Measurements from ENCODE around the gene PLXNA3.

DNA sequence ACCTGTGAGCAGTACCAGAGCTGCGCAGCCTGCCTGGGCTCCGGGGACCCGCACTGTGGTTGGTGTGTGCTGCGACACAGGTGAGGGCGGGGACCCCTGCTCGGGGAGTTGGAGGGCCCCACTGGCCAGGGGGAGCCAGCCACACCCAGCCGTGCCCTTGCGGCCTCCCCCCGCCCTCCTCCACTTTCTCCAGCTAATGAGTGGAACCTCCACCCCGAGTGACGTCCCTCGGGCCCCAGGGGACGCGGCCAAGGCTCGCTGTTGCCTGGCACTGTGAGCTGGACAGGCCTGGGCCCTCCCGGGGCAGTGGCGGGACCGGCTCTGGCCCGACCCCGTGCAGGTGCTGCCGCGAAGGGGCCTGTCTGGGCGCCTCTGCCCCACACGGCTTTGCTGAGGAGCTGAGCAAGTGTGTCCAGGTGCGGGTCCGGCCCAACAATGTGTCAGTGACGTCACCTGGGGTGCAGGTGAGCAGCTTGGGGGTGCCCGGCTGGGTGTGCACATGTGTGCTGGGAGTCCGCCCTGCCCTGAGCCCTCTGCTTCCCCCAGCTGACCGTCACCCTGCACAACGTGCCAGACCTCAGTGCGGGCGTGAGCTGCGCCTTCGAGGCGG is 5.6 kb downstream of the PLXNA3 start:
- TF ChIP-seq, protein P1, sequence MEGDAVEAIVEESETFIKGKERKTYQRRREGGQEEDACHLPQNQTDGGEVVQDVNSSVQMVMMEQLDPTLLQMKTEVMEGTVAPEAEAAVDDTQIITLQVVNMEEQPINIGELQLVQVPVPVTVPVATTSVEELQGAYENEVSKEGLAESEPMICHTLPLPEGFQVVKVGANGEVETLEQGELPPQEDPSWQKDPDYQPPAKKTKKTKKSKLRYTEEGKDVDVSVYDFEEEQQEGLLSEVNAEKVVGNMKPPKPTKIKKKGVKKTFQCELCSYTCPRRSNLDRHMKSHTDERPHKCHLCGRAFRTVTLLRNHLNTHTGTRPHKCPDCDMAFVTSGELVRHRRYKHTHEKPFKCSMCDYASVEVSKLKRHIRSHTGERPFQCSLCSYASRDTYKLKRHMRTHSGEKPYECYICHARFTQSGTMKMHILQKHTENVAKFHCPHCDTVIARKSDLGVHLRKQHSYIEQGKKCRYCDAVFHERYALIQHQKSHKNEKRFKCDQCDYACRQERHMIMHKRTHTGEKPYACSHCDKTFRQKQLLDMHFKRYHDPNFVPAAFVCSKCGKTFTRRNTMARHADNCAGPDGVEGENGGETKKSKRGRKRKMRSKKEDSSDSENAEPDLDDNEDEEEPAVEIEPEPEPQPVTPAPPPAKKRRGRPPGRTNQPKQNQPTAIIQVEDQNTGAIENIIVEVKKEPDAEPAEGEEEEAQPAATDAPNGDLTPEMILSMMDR (IDR thresholded peaks at IDR 0.05): no peak
- no peak for TF ChIP-seq EP300 (IDR thresholded peaks at IDR 0.05)
